Colon (tissue), 2 donors: ENCODE data around the gene RITA1.

Source experiments
- FAIRE-seq: peaks from 2 replicates; lab custom pipeline; 2012; peaks lifted over from hg19 to GRCh38; lab: Jason Lieb, UNC
- donor health status: control.
- donor health status: control.

Gene RITA1

DNA sequence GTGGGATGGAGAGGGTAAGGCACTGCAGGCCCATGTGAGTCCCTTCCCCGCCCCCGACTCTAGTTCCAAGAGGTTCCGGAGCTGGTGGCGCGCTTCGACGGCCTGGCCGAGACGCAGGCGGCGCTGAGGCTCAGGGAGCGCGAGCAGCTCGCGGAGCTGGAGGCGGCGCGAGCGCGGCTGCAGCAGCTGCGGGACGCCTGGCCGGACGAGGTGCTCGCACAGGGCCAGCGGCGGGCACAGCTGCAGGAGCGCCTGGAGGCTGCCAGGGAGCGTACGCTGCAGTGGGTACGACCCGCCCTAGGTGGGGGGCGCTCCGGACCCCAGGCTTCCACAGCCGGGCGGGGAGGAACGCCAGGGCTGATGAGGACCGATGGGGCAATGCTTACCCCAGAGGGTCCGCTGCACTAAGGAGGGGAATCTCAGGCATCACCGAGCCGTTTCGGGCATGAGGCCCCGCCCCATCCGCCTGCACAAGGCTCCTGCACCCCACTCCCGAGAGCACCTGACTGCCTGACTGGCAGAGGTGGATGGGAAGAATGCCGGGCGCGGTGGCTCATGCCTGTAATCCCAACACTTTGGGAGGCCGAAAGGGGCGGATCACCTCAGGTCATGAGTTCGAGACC is 31.1 kb upstream of the RITA1 start:
- FAIRE-seq = no peak

- no peak for FAIRE-seq
These were observed 30.5 kb upstream of the RITA1 start for GRCh38 chr12:113155060-113155459.

DNA sequence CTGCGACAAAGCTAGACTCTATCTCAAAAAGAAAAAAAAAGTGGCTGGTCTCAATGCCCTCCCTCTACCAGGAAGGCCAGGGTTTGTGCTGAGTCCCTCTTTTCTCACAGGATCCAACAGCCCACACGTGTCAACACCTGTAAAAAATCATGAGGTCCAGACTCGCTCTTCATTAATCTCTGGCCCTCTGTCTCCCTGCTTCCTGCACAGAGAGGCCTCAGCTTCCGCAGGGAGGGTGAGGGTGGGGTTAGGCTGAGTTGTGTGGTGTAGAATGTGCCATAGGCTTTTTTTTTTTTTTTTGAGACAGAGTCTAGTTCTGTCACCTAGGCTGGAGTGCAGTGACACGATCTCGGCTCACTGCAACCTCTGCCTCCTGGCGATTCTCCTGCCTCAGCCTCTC is 29.9 kb upstream of the RITA1 start:
- no peak for FAIRE-seq

GRCh38 chr12:113157218-113157859 is 28.2 kb upstream of the RITA1 start:
- FAIRE-seq = no peak

GRCh38 chr12:113158439-113159203 is 26.9 kb upstream of the RITA1 start:
- no peak for FAIRE-seq

GRCh38 chr12:113159937-113160336 is 25.6 kb upstream of the RITA1 start:
- FAIRE-seq = no peak

GRCh38 chr12:113161415-113162016 is 24.0 kb upstream of the RITA1 start:
- no peak for FAIRE-seq

- FAIRE-seq = no peak
These were observed 23.2 kb upstream of the RITA1 start for GRCh38 chr12:113162102-113163029.

DNA sequence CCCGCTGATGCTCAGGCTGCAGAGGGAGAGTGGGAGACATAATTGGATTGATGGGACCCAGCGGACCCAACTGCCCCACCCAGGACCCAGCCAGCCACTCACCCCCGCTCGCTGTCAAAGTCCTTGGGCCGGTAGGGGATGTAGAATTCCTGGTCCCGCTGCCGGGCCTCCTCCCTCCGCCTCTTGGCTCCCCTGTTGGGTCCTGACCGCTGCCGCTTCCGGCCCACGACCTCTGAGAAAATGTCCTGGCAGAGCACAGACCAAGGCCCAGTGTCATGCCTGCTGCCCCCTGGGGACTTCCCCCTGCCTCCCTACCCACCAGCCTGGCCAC is 22.5 kb upstream of the RITA1 start:
- FAIRE-seq = no peak

- no peak for FAIRE-seq
These were observed 21.5 kb upstream of the RITA1 start for GRCh38 chr12:113164014-113164413.

DNA sequence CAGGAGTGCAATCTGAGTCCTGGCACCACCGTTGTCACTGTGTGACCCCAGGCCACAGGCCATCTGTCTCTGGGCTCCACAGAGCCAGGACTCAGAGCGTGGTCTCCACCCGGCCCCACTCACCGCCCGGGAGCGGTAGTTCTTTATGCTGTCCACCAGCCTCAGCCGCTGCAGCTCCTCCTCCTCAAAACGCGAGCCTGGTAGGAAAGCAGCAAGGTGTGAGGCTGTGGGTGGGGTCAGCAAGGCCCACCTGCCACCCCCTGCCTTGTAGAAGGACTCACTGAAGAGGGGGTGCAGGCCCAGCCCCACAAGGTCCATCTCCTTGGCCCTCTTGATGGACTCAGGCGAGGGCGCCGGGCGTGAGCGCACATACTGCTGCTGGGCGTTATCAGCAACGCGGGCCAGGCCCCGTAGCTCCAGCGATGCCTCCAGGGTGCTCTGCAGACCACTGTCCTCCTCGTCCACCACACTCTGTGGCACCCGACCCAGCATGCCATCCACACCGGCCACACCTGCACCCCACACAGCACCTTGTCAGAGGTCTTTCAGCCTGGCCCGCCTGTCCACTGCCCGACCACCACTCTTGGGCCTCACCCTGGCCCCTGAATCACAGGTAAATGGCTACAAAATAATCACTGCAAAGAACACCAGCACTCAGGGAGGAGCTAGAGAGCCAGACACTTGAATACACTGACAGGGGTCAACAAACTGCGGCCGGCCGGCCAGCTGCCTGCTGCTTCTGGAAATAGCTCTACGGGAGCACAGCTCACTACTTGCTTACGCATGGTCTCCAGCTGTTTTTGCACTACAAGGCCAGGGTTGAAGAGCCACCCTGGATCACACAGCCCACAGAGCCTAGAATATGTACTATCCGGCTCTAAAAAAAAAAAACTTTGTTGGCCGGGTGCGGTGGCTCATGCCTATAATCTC is 19.7 kb upstream of the RITA1 start:
- no peak for FAIRE-seq

DNA sequence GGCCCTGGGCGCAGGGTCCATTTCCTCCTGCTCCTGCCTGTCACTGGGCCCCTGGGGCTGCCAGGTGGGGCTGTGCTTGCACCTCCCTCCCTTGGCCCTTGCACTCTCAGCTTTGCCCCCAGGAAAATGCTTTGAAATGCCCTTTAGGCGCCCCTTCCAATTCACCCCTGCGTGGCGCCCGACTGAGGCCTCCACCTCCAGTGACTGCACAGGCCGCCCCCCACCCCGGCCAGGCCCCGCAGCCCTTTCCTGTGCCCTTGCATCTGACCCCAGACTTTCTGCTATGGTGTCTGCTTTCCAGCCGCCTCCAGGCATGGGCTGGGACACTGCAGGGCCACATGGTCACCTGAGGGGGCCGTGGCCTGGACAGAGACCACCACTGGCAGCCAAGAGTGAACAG is 17.7 kb upstream of the RITA1 start:
- no peak for FAIRE-seq

GRCh38 chr12:113169697-113170096 is 15.8 kb upstream of the RITA1 start:
- FAIRE-seq = no peak

GRCh38 chr12:113170457-113170856 is 15.1 kb upstream of the RITA1 start:
- no peak for FAIRE-seq

GRCh38 chr12:113170926-113171325 is 14.6 kb upstream of the RITA1 start:
- FAIRE-seq = no peak

- FAIRE-seq = no peak
These were observed 14.0 kb upstream of the RITA1 start for GRCh38 chr12:113171543-113171942.

DNA sequence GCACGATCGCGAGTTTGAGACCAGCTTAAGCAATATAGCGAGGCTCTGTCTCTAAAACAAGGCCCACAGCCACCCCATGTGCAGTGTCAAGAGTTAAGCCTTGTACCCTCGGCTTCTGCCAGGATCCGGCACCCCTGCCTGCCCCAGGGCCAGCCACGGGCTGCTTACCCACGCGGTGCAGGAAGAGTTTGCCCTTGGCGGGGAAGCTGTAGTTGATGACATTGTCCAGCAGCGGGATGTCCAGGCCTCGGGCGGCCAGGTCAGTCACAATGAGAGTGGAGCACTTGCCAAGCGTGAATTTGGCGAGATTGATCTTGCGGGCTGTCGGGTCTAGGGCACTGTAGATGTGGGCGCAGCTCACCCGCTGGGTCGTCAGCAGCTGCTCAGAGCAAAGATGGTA is 13.3 kb upstream of the RITA1 start:
- FAIRE-seq = no peak

DNA sequence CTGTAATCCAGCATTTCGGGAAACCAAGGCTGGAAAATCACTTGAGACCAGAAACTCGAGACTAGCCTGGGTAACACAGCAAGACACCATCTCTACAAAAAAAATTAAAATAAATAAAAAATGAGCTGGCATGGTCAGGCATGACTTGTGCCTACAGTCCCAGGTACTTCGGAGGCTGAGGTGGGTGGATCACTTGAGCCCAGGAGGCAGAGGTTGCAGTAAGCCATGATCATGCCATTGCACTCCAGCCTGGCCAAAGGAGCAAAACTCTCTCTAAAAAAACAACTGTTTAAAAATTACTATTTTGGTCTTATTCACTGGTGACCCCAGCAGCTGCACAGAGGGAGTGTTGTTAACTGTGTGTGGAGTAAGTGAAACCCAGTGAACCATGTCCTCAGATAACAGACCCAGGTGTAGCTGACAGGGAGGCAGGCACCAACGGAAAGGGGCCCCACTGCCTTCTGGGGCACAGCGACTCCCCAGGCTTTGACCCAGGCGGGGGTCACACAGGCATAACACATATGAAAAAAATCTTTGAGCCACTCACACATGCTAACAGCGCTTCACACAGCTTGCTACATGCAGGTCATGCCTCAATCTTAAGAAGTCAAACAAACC is 12.3 kb upstream of the RITA1 start:
- no peak for FAIRE-seq

DNA sequence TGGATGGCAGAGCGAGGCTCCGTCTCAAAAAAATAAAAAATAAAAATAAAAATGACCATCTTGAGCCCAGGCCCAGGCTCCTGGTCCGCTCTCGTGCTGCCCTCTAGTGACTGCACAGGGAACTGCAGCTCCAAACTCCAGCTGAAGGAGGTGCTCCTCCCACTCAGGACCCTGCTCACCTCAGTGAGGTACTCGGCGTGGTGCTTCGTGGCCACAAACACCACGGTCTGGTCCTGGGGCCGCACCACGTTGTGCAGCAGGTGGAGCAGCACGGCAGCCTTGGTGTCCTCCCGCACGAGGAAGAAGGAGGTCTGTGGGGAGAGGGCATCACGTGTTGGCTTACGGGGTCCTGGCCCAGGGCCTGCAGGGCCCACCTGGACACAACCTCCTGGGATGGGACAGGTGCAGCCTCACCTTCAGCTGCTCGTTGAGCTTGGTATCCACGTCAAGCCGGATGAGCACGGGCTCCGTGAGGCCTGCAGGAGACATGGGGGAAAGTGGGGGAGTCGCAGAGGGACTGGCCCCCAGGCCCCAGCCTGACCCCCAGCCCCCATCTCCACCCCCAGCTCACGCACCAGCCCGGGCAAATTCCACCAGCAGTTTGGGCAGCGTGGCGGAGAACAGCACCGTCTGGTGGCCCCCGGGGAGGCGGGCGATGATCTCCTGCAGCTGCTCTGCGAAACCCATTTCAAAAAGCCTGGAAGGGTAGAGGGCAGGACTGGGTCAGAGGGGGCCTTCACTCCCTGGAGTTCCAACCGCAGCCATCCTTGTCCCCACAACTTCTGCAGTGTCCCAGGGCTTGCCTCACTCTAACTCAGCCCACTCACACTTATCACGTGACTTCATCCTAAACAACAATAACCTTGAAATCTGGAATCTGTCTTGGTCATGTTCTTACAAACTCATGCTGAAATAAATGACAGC is 10.8 kb upstream of the RITA1 start:
- no peak for FAIRE-seq
